Measurements from ENCODE around the gene ZNF485. TPM values are rescaled to one million over a fixed set of nuclear protein-coding genes. Genes with fewer than 3 reads are reported as not detected.

ZNF485 gene
- total RNA-seq: 8.3 TPM

GRCh38 chr10:43606323-43607198, at the start of gene ZNF485:
Gene ZNF485, plus strand, starts transcription at chr10:43606438. Its CDS starts 613 bp downstream, at chr10:43607051.

DNA sequence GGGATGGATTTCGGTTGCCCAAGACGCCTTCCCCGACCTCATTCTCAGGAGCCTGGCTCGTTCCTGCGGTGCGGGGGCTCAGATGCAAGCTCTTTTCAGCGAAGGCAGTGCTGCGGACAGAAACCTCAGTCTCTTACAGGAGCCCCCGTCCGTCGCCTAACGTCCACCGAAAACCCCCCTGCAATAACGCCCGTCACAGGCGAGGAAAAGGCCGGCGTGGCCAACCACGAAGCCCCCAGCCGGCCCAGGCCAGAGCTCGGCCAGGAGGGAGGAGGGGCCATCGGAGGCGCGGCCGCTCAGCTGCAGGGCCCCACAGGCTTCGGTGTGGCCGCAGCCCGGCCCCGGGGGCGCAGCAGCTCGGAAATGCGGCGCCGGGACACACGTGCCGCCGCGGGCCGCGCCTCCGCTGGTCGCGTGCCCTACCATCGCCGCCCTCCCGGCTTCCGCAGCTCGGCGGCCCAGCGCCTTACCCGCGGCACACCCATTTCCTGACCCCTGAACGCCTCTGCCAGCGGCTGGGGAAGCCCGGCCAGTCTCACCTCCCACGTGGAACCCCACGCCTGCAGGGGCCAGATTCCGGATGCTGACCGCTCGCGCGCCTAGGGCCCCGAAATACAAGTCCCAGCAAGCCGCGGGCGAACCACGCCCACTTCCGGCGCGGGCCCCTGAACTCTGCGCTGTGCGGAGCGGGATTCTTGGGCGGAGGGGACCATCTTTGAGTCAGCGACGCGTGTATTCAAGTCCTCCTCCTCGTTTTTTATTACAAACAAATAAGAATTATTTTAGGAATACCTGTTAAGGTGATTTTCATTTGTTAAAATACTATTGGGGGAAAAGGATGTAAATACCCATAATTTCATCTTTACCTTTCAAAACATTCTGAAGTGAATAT, 32.0 kb upstream of the ZNF485 start, which contains the start of gene ZNF239:
ZNF239 (minus strand) TSS at position 616 of the 892 bp plus-strand sequence. CDS start 16,537 bp downstream, outside the sequence.

GRCh38 chr10:43648398-43649184, 42.4 kb downstream of the ZNF485 start, which contains the start of gene ZNF32:
Gene ZNF32, minus strand, starts transcription at chr10:43648881. Its CDS starts 2,748 bp downstream, at chr10:43646133.

Other genes with a start within 250 kb of the ZNF485 start
- gene FXYD4, start 234.8 kb upstream of the ZNF485 start, total RNA-seq: not detected
- 86.7 TPM for gene HNRNPF, start 197.3 kb upstream of the ZNF485 start, total RNA-seq
- gene ZNF487, start 169.3 kb upstream of the ZNF485 start, total RNA-seq: 24.2 TPM
- gene ZNF239, start 31.8 kb upstream of the ZNF485 start, total RNA-seq: 17.3 TPM
- gene ZNF32, start 42.4 kb downstream of the ZNF485 start, total RNA-seq: 42.9 TPM